Measurements from ENCODE around the gene PEG3.
"Not testable (repeated sequence)": the region's sequence is repeated elsewhere in the genome, so short reads cannot be mapped to it uniquely, and the experiment has no call there.

The PEG3 gene

GRCh38 chr19:56840451-56841192, at the start of gene PEG3, which contains the start of gene ZIM2:
TSS of gene PEG3 (minus strand) at chr19:56840726. CDS start at chr19:56824655, 16,071 bp downstream.
TSS of gene ZIM2 (minus strand) at chr19:56840726. CDS start at chr19:56824277, 16,449 bp downstream.
- DNase-seq (ENCODE audit: insufficient read length, low spot score) (no peak), FAIRE-seq (no peak)
- TF ChIP-seq POLR2A (IDR thresholded peaks at IDR 0.05; ENCODE audit: low read depth, low read length), result no peak

DNA sequence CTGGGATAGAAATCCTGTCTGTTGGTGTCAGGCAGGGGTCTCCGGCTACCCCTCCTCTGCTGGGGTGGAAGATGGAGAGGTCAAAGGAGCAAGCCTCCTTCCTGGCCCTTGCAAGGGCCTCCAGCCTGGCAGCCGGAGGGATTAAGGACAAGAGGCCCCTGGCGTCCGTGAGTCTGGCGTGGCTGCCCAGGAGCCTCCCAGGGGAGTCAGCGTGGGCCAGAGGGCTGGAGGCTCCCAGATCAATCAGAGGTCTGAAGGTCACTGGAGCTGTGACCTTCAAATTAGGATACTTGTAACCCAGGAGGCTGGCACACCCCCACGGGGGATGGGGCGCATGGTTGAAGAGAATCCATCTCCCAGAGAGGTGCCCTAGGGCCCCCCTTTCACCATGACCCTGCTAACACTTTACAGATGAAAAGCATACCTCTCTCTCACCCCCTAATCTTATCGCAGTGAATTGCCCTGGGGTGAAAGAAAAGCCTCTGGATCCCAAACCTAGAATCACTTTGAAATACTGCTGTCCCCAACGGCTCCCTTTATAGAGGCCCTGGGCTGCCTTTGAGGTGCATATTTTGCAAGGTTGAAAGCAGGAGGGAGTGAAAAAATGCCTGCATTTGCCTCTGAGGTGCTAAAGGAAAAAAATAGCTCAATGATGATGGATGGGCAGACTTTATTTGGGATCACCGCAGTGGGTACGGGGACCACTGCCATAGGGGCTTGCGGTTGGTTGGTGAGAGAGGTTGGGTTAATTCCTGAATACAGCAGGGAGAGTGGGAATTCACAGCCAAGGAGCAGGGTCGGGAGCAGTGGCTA, 44.9 kb upstream of the PEG3 start:
- no peak for DNase-seq (ENCODE audit: insufficient read length, low spot score)
- TF ChIP-seq POLR2A (IDR thresholded peaks at IDR 0.05; ENCODE audit: low read depth, low read length), result no peak
- FAIRE-seq, result no peak

GRCh38 chr19:56884441-56884840, 43.9 kb upstream of the PEG3 start:
- no peak for TF ChIP-seq POLR2A (IDR thresholded peaks at IDR 0.05; ENCODE audit: low read depth, low read length)
- DNase-seq (ENCODE audit: insufficient read length, low spot score) (no peak), FAIRE-seq (no peak)

DNA sequence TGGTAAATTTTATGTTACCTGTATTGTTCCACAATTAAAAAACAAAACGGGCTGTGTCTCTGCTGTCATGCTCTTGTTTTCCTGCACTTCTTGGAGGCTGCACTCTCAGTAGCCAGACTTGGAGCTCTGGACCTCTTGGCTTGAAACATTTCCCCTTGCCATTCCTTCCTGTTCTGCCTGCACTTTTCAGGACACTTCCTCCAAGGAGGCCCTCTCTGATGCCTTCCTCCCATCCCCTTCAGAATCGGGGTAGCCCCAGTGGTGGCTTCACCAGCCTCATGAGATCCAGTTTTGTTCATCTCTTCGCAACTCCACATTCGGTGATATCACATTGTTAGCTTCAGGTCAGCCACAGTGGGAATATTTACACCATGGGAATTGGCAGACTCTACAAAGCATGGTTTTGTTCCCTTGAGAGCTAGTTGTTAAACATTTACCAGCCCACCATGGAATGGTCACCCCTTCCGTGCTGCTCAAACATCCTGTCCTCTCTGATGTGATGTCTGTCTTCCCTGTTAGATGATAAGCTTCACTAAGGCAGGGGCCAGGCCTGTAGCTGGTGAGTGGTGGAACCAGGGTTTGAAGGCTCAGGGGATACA, 40.2 kb upstream of the PEG3 start:
- TF ChIP-seq POLR2A (IDR thresholded peaks at IDR 0.05; ENCODE audit: low read depth, low read length), result no peak
- FAIRE-seq (no peak), DNase-seq (ENCODE audit: insufficient read length, low spot score) (no peak)

GRCh38 chr19:56877069-56877715, 36.7 kb upstream of the PEG3 start:
- no peak for TF ChIP-seq POLR2A (IDR thresholded peaks at IDR 0.05; ENCODE audit: low read depth, low read length)
- FAIRE-seq (no peak), DNase-seq (ENCODE audit: insufficient read length, low spot score) (no peak)

DNA sequence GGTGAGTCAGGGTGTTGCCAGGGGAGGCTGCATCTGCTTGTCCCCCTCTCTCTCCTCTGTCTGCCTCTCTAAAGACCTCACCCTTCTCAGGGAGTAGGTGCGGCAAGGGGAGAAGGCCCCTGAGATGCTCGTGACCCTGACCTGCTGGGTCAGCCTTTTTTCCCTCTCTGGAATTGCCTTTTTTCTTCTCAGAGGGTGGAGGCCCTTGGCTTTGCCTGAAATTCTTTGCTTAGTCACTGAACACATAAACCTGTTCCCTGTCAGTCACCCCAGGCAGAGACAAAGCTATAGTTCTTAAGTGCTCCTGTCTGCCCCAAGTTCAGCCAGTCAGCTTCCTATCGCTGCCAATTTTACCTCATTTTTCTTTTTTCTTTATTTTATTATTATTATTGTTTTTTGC, 35.2 kb upstream of the PEG3 start:
- no peak for DNase-seq (ENCODE audit: insufficient read length, low spot score)
- TF ChIP-seq POLR2A (IDR thresholded peaks at IDR 0.05; ENCODE audit: low read depth, low read length), result no peak
- no peak for FAIRE-seq

GRCh38 chr19:56874530-56874929, 34.0 kb upstream of the PEG3 start:
- FAIRE-seq, result no peak
- no peak for DNase-seq (ENCODE audit: insufficient read length, low spot score)
- no peak for TF ChIP-seq POLR2A (IDR thresholded peaks at IDR 0.05; ENCODE audit: low read depth, low read length)

DNA sequence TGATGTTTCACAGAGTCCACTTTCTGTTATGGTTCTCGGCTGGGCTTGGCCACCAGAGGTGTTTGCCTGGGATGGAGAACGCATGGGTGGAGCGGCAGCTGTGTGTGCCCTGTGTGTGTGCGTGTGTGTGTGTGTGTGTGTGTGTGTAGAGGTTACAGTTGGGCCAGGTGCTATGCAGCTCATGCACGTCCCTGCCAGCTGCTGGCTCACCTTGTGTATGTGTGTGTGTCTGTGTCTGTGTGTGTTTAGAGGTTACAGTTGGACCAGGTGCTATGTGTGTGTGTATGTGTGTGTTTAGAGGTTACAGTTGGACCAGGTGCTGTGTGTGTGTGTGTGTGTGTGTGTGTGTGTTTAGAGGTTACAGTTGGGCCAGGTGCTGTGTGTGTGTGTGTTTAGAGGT, 33.0 kb upstream of the PEG3 start:
- no peak for TF ChIP-seq POLR2A (IDR thresholded peaks at IDR 0.05; ENCODE audit: low read depth, low read length)
- FAIRE-seq, result no peak
- DNase-seq (ENCODE audit: insufficient read length, low spot score), result no peak

GRCh38 chr19:56869886-56870285, 29.4 kb upstream of the PEG3 start:
- no peak for FAIRE-seq

DNA sequence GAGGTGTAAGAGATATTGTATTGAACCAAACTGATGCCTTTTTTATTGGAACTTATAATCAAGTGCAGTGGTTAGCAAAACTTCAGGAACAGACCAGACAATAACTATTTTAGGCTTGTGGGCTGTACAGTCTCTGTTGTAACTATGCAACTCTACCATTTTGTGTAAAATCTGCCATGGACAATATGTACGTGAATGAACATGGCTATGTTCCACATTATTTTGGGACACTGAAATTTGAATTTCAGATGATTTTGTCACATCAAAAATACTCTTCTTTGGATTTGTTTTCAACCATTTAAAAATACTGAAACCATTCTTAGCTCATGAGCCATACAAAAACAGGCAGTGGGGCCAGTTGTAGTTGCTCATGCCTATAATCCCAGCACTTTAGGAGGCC, 27.9 kb upstream of the PEG3 start:
- FAIRE-seq (no peak), DNase-seq (ENCODE audit: insufficient read length, low spot score) (no peak)
- no peak for TF ChIP-seq POLR2A (IDR thresholded peaks at IDR 0.05; ENCODE audit: low read depth, low read length)

More at GRCh38 chr19:56869886-56870285, 29.4 kb upstream of the PEG3 start:
- no peak for TF ChIP-seq POLR2A (IDR thresholded peaks at IDR 0.05; ENCODE audit: low read depth, low read length)
- no peak for DNase-seq (ENCODE audit: insufficient read length, low spot score)

DNA sequence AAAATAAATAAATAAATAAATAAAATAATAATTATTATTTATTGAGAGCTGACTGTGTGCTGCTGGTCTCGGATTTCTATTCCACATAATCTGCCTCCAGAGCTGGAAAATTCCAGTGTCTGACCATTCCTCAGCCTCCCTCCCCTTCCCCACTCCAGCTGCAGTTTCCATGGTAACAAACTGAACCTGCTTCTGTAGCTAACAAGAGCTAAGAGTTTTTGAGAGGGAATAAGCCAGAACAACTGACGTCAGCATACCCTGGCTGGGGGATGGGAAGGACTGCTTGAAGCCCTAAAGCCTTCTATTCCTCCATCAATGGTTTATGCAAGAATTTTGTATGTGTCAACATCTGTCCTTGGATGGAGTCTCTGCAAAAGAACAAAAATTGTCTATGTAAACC, 26.0 kb upstream of the PEG3 start:
- no peak for TF ChIP-seq POLR2A (IDR thresholded peaks at IDR 0.05; ENCODE audit: low read depth, low read length)
- DNase-seq (ENCODE audit: insufficient read length, low spot score) (no peak), FAIRE-seq (no peak)

- FAIRE-seq (no peak), DNase-seq (ENCODE audit: insufficient read length, low spot score) (no peak)
- no peak for TF ChIP-seq POLR2A (IDR thresholded peaks at IDR 0.05; ENCODE audit: low read depth, low read length)
Measured at GRCh38 chr19:56864443-56865125, 24.1 kb upstream of the PEG3 start.

DNA sequence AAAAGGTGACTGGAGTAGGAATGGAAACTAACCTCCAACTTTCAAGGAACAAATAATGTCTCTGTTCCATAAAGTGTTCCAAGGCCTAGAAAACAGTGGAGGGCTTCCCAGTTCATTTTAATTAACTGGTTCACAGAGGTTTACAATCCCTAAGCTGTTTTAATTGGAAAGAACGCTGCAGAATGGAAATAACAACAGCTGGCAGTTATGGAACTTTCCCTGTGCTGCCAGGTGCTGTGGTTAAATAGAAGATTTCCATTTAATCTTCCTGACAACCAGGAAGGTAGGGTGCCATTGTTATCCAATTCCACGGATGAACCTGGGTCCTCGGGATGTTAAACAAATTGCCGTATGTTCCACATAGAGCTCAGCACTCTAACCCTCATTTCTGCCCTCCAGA, 22.2 kb upstream of the PEG3 start:
- no peak for TF ChIP-seq POLR2A (IDR thresholded peaks at IDR 0.05; ENCODE audit: low read depth, low read length)
- DNase-seq (ENCODE audit: insufficient read length, low spot score) (no peak), FAIRE-seq (no peak)

DNA sequence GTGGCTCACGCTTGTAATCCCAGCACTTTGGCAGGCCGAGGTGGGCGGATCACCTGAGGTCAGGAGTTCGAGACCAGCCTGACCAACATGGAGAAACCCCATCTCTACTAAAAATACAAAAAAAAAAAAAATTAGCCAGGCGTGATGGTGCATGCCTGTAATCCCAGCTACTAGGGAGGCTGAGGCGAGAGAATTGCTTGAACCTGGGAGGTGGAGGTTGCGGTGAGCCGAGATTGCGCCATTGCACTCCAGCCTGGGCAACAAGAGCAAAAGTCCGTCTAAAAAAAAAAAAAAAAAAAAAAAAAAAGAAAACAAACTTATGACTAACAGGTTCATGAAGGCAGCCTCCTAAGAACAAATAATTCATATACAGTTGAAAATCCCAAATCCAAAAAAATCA, 19.9 kb upstream of the PEG3 start:
- FAIRE-seq; DNase-seq (ENCODE audit: insufficient read length, low spot score): not testable (repeated sequence)

Measured in H54 (cell line).